NB4 (cell line): ENCODE data around the gene XYLT1.

Experiments
- POLR2A ChIP-seq: IDR thresholded peaks from 2 replicates; pipeline ENCODE4 v1.6.1; 2011; ENCODE audit warnings: mild to moderate bottlenecking; ENCODE audit not compliant: insufficient read length; ENCODE audit errors: extremely low read depth
- TF ChIP-seq, protein P1 (sequence below): IDR thresholded peaks from one replicate; pipeline ENCODE4 v1.5.1; 2012; ENCODE audit warnings: low read depth, low read length
- TF ChIP-seq, protein P2 (sequence below): IDR thresholded peaks from 2 replicates; pipeline ENCODE4 v1.6.1; 2011; ENCODE audit warnings: low read depth, low read length

DNA sequence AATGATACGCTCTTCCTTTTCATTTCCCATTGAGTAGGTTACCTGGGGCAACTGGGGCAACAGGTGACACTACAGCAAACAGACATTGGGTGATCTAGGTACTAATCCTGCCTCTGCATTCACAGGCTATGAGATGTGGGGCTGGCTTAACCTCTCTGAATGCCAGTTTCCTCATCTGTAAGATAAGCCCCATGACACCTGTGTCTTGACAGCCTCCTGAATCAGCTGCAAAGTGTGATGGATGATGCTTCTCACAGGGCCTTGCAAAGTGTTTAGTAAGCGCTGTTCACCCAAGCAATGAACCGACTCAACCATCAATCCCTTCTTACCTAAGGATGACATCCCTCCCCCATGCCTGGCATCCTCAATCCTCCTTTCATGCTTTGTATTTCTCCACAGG, 322.8 kb downstream of the XYLT1 start:
- no peak for TF ChIP-seq POLR2A
- TF ChIP-seq, protein P1, sequence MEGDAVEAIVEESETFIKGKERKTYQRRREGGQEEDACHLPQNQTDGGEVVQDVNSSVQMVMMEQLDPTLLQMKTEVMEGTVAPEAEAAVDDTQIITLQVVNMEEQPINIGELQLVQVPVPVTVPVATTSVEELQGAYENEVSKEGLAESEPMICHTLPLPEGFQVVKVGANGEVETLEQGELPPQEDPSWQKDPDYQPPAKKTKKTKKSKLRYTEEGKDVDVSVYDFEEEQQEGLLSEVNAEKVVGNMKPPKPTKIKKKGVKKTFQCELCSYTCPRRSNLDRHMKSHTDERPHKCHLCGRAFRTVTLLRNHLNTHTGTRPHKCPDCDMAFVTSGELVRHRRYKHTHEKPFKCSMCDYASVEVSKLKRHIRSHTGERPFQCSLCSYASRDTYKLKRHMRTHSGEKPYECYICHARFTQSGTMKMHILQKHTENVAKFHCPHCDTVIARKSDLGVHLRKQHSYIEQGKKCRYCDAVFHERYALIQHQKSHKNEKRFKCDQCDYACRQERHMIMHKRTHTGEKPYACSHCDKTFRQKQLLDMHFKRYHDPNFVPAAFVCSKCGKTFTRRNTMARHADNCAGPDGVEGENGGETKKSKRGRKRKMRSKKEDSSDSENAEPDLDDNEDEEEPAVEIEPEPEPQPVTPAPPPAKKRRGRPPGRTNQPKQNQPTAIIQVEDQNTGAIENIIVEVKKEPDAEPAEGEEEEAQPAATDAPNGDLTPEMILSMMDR: no peak
- TF ChIP-seq, protein P2, sequence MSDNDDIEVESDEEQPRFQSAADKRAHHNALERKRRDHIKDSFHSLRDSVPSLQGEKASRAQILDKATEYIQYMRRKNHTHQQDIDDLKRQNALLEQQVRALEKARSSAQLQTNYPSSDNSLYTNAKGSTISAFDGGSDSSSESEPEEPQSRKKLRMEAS: no peak
